Embryonic facial prominence (tissue), 1 donor: ENCODE results near the gene INSYN2A.

Source experiments
- DNase-seq: peaks from one replicate; pipeline ENCODE4 v3.0.0-alpha.2; 2016; ENCODE audit errors: extremely low spot score

INSYN2A gene

GRCh38 chr10:127195041-127195506 lies 1.3 kb downstream of the INSYN2A start:
- DNase-seq, result no peak

GRCh38 chr10:127194599-127194998 lies 1.8 kb downstream of the INSYN2A start:
- no peak for DNase-seq

- DNase-seq, result no peak
Observed at GRCh38 chr10:127194111-127194510, 2.3 kb downstream of the INSYN2A start.

GRCh38 chr10:127193125-127193524 lies 3.3 kb downstream of the INSYN2A start:
- no peak for DNase-seq

- DNase-seq, result no peak
Observed at GRCh38 chr10:127190427-127190826, 6.0 kb downstream of the INSYN2A start.

- DNase-seq, result no peak
Observed at GRCh38 chr10:127189226-127189625, 7.2 kb downstream of the INSYN2A start.

- DNase-seq, result no peak
Observed at GRCh38 chr10:127186813-127187212, 9.6 kb downstream of the INSYN2A start.

- no peak for DNase-seq
Observed at GRCh38 chr10:127184582-127184981, 11.8 kb downstream of the INSYN2A start.

GRCh38 chr10:127182161-127182560 lies 14.2 kb downstream of the INSYN2A start:
- DNase-seq, result no peak

GRCh38 chr10:127179612-127180250 lies 16.7 kb downstream of the INSYN2A start:
- DNase-seq, result no peak

- DNase-seq, result no peak
Observed at GRCh38 chr10:127176649-127177048, 19.7 kb downstream of the INSYN2A start.

GRCh38 chr10:127175357-127176110 lies 20.9 kb downstream of the INSYN2A start:
- no peak for DNase-seq

- DNase-seq, result no peak
Observed at GRCh38 chr10:127174866-127175265, 21.5 kb downstream of the INSYN2A start.

- no peak for DNase-seq
Observed at GRCh38 chr10:127168261-127168660, 28.1 kb downstream of the INSYN2A start.

GRCh38 chr10:127162841-127163240 lies 33.5 kb downstream of the INSYN2A start:
- DNase-seq, result no peak

- DNase-seq, result no peak
Observed at GRCh38 chr10:127161482-127161881, 34.9 kb downstream of the INSYN2A start.

GRCh38 chr10:127159648-127160245 lies 36.6 kb downstream of the INSYN2A start:
- no peak for DNase-seq

- DNase-seq, result no peak
Observed at GRCh38 chr10:127158662-127159061, 37.7 kb downstream of the INSYN2A start.

GRCh38 chr10:127157506-127158200 lies 38.7 kb downstream of the INSYN2A start:
- DNase-seq, result no peak

- no peak for DNase-seq
Observed at GRCh38 chr10:127157089-127157488, 39.3 kb downstream of the INSYN2A start.

GRCh38 chr10:127154831-127155620 lies 41.4 kb downstream of the INSYN2A start:
- DNase-seq, result no peak
